ENCODE results near the gene SAPCD1.

DNA sequence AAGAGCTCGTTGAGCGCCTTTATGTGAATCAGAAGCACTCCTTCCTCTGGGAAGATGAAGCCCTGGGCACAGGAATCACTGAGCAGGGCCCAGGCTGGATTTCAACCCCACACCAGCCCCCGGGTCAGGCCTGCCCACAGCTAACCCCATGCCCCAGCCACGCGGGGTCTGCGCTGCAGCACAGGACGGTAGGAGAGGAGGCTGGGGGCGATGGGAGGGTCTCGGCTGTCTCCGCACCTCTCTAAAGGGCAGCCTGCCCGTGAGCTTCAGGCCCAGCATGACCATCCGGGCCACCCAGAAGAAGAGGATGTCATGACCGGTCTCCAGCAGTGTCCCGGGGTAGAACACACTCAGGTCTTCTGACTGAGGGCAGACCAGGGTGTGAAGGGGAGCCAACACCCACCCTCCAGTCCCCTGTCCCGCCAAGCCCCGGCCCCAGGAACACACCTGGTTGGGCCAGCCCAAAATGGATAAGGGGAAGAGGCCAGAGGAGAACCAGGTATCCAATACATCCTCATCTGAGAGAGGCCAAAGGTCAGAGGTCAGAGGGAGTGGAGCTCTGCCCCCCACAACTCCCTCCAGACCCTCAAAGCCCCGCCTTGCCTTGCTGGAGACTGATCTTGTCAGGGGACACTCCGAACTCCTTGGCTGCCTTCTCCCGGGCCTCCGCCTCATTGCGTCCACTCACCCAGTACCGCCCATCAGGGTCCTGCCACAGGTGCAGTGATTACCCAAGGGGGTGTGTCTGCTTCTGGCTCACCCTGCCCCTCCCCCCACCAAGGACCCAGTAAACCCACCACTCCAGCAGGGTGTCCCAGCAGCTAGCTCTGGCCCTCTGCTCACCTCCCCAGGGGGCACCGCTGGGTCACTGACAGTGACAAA lies 19.0 kb downstream of the SAPCD1 start:
- no peak for TF ChIP-seq ESRRA (IDR thresholded peaks at IDR 0.05; ENCODE audit: low read length)
- no peak for TF ChIP-seq SMC3 (IDR thresholded peaks at IDR 0.05; ENCODE audit: borderline replicate concordance, low read length)

Measured in GM12878 (cell line).